Measurements from ENCODE around the gene RPN1.

GRCh38 chr3:128588147-128588546 lies 62.5 kb downstream of the RPN1 start:
- TF ChIP-seq CTCF (IDR thresholded peaks at IDR 0.05) = no peak
- TF ChIP-seq POLR2A (IDR thresholded peaks at IDR 0.05) = no peak
